Ectodermal cell (in vitro differentiated cells): ENCODE measurements around the gene CPNE8.

Experiments
- H3K27ac ChIP-seq: 2 replicates; pipeline ENCODE4 v1.7.0; 2013; ENCODE audit warnings: mild to moderate bottlenecking, low read depth, low read length; ENCODE audit not compliant: insufficient read depth, poor library complexity, severe bottlenecking
- H3K27me3 ChIP-seq: 2 replicates; pipeline ENCODE4 v1.7.0; 2013; ENCODE audit warnings: mild to moderate bottlenecking, low read length; ENCODE audit not compliant: insufficient read depth, control insufficient read depth, poor library complexity, severe bottlenecking
- H3K36me3 ChIP-seq: one replicate; pipeline ENCODE4 v1.7.0; 2013; ENCODE audit warnings: low read length; ENCODE audit not compliant: control insufficient read depth, insufficient read depth
- H3K4me1 ChIP-seq: one replicate; pipeline ENCODE4 v1.7.0; 2013; ENCODE audit warnings: low read length; ENCODE audit not compliant: control insufficient read depth, insufficient read depth
- H3K4me3 ChIP-seq: 2 replicates; pipeline ENCODE4 v1.7.0; 2013; ENCODE audit warnings: low read depth, low read length, control low read depth; ENCODE audit not compliant: insufficient read depth
- H3K9me3 ChIP-seq: 2 replicates; pipeline ENCODE4 v1.7.0; 2013; ENCODE audit warnings: mild to moderate bottlenecking, low read length, moderate library complexity; ENCODE audit not compliant: control insufficient read depth
- WGBS, 2 experiments: methylation state at CpG; one replicate each; pipeline ENCODE4 v1.1.7; 2013; ENCODE audit warnings: missing lambda C conversion rate in 2 of 2; 5-methylcytosine and 5-hydroxymethylcytosine counted together

CPNE8 gene

DNA sequence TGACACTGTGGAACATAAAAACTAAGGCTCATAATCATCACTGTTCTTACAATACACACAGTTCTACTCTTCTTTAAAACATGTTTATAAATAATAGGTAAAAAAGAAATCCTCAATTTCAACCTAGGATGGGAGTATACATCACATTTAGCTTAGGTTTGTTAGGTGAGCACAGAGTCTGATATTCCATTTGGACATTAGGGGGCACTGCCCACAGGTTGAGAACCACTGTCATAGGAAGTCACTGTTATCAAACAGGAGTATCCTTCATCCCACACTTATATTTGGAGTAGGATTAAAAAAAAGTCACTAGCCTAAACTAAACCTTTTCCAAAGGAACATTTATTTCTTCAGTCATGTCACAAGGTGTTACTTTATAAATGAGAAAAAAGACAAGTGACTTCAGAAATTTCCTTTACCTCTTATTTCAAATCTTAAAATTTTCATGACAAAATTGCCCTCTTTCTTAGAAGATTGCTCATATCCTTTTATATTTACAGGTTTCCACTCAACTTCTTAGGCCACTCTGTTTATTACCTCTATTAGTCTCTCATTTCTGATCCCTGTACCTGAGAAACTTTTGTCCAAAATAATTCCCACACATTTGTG, 240.6 kb downstream of the CPNE8 start:
- no peaks in the 10 kb centered on the region for H3K9me3 ChIP-seq
- no peaks in the 10 kb centered on the region for H3K27me3 ChIP-seq
- no peak overlapping the region for H3K4me3 ChIP-seq
- no peaks in the 10 kb centered on the region for H3K4me1 ChIP-seq
- no peaks in the 10 kb centered on the region for H3K36me3 ChIP-seq
- H3K27ac ChIP-seq, result no peak overlapping the region

DNA sequence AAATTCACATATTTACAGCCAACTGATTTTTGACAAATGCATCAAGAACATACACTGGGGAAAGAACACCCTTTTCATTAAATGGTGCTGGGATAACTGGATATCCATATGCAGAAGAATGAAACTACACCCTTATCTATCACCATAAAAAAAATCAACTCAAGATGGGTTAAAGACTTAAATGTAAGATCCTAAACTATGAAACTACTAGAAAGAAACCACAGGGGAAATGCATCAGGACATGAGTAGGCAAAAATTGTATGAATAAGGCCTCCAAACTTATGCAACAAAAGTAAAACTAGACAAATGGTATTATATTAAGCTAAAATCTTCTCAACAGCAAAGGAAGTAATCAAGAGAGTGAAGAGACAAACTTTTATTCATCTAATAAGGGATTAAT, 242.6 kb downstream of the CPNE8 start:
- no peak overlapping the region for H3K27ac ChIP-seq
- no peaks in the 10 kb centered on the region for H3K4me1 ChIP-seq
- H3K9me3 ChIP-seq, result no peaks in the 10 kb centered on the region
- no peaks in the 10 kb centered on the region for H3K27me3 ChIP-seq
- no peaks in the 10 kb centered on the region for H3K36me3 ChIP-seq
- H3K4me3 ChIP-seq, result no peak overlapping the region

DNA sequence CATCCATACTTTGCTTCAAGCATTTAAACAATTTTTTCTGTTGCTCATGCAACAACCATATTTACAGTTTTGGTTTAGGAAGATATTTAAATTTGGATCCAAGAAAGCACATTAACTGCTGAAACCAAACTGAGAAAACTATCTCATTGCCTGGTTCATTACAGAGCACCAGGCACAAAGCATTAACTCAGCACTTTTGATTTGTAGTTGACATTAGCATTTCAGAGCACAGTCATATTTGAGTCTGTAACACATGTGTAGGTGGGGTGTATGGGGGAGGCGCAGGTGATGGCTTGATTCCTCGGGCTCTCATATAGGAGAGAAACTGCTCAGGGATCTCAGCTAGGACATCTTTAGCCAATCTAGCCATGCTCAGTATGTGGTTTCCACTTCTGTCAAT, 251.7 kb downstream of the CPNE8 start:
- Histone ChIP-seq H3K27ac (no peak overlapping the region), H3K27me3 (no peaks in the 10 kb centered on the region), H3K4me1 (no peaks in the 10 kb centered on the region), H3K36me3 (no peaks in the 10 kb centered on the region), H3K4me3 (no peak overlapping the region), H3K9me3 (no peaks in the 10 kb centered on the region)
- 95 to 98% methylated on average over 2 of the region's 2 CpGs for WGBS, 2 experiments

DNA sequence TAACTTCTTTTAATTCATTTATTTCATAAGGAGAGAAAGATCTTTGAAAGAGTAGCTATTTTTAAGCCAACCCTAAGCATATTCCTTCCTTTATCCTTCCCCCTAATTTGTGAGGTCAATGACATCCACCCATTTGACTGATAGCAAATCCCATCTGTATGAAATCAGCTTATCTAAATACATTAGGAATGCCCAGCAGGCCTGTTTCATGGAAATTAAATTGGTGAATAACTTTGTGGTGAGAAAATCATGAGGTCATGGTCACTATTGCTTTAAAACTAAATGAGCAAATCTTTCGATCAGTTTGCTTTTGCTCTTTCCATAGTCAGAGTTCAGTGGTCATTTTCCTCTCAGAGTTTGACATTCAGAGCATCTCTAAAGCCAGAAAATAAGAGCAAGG, 256.6 kb downstream of the CPNE8 start:
- Histone ChIP-seq H3K4me1 (no peaks in the 10 kb centered on the region), H3K36me3 (no peaks in the 10 kb centered on the region), H3K27me3 (no peaks in the 10 kb centered on the region), H3K9me3 (no peaks in the 10 kb centered on the region), H3K4me3 (no peak overlapping the region), H3K27ac (no peak overlapping the region)
- 90 to 95% methylated on average over 1 of the region's 1 CpG for WGBS, 2 experiments

DNA sequence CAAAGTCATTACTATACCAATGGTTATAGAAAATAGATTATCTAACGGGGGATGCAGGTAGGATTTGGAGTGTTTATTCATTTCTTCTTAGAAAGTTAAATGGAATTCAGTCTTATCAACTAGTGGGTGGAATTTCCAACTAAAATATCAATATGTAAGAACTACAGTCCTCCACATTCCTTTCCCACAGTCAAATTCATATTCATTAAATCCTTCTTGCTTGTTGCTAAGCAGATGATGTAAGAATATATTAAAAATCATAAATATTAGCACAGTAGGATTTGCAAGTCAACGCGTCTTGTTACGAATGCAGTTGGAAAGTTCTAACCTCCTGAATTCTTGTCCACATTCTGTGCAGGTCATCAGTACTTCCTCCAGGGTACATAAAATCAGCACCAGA, 259.2 kb downstream of the CPNE8 start:
- Histone ChIP-seq H3K4me1 (no peaks in the 10 kb centered on the region), H3K27me3 (no peaks in the 10 kb centered on the region), H3K9me3 (no peaks in the 10 kb centered on the region), H3K36me3 (no peaks in the 10 kb centered on the region), H3K4me3 (no peak overlapping the region), H3K27ac (no peak overlapping the region)
- 61 to 66% methylated on average over 3 of the region's 4 CpGs for WGBS, 2 experiments

DNA sequence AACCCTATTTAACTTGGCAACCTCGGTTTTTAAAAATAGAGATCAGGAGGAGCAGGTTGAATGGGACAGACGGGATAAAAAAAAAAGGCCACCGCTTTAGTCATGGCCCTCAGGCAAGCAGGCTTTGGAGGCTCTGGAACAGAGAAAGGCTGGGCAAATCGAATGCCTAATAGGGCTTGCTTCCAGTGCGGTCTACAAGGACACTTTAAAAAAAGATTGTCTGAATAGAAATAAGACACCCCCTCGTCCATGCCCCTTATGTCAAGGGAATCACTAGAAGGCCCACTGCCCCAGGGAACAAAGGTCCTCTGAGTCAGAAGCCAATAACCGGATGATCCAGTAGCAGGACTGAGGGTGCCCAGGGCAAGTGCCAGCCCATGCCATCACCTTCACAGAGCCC, 265.8 kb downstream of the CPNE8 start:
- Histone ChIP-seq H3K9me3 (no peaks in the 10 kb centered on the region), H3K27ac (no peak overlapping the region), H3K4me1 (no peaks in the 10 kb centered on the region), H3K4me3 (no peak overlapping the region), H3K27me3 (no peaks in the 10 kb centered on the region), H3K36me3 (no peaks in the 10 kb centered on the region)
- 91 to 94% methylated on average over 7 of the region's 7 CpGs for WGBS, 2 experiments

DNA sequence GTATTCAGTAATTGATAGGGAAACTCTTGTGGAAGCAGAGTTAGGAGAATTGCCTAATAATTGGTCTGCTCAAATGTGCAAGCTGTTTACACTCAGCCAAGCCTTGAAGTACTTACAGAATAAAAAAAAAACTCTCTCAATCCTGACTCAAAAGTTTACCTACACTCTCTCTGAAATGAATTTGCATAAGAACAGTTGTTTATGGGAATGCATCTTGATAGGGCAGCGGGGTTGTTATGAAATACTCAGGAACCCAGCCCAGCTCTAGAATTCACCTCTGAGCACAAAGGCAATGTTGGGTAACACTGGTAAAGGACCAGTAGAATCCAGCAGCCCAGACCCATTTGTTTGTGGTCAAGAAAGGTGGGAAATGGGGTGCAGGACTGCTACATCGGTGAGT, 267.0 kb downstream of the CPNE8 start:
- H3K27ac ChIP-seq, result no peak overlapping the region
- H3K27me3 ChIP-seq, result no peaks in the 10 kb centered on the region
- no peaks in the 10 kb centered on the region for H3K36me3 ChIP-seq
- no peaks in the 10 kb centered on the region for H3K9me3 ChIP-seq
- 88% methylated on average over 2 of the region's 2 CpGs for WGBS, 2 experiments
- no peaks in the 10 kb centered on the region for H3K4me1 ChIP-seq
- no peak overlapping the region for H3K4me3 ChIP-seq

DNA sequence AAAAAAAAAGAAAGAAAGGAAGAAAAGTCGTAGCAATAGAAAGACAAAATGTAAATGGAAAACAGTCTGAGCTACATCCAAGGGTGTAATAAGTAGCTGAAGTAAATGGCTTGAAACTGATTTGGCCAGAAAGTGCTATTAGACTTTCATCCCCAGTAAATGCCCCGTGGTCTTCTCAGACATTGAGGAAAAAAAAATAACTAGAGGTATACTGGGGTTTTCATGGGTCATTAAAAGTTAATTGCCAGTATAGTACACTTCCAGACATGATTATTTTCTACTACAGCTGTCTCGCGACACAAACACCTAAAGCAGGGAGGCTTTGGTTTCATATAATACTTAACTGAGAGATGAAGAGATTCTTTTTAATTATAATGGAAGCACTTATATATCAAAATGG, 271.9 kb downstream of the CPNE8 start:
- Histone ChIP-seq H3K27me3 (no peaks in the 10 kb centered on the region), H3K36me3 (no peaks in the 10 kb centered on the region), H3K9me3 (no peaks in the 10 kb centered on the region), H3K27ac (no peak overlapping the region), H3K4me1 (no peaks in the 10 kb centered on the region), H3K4me3 (no peak overlapping the region)
- WGBS, 2 experiments, result 80 to 88% methylated on average over 2 of the region's 4 CpGs

DNA sequence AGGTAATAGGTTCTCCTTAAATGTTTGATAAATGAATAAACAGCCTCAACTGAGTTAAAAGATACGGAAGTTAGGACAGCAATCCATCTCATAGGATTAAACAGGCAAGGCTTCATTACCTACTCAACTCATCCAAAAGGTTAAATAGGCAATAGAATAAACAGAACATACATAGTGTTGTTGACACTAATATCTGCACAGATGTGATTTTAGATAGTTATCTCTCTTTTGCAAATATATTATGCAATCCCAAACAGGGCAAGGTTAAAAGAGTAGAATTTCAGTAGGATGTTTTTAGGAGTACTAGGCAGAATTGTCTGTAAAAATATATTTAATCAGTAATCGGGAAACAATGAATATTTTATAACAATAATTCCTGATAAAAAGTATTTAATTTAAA, 276.3 kb downstream of the CPNE8 start:
- no peaks in the 10 kb centered on the region for H3K36me3 ChIP-seq
- 80% methylated on average over 1 of the region's 2 CpGs; no CpG with 5 or more reads in 1 of the 2 experiments for WGBS, 2 experiments
- H3K4me3 ChIP-seq, result no peak overlapping the region
- H3K27ac ChIP-seq, result no peak overlapping the region
- H3K27me3 ChIP-seq, result no peaks in the 10 kb centered on the region
- H3K9me3 ChIP-seq, result no peaks in the 10 kb centered on the region
- H3K4me1 ChIP-seq, result no peaks in the 10 kb centered on the region

DNA sequence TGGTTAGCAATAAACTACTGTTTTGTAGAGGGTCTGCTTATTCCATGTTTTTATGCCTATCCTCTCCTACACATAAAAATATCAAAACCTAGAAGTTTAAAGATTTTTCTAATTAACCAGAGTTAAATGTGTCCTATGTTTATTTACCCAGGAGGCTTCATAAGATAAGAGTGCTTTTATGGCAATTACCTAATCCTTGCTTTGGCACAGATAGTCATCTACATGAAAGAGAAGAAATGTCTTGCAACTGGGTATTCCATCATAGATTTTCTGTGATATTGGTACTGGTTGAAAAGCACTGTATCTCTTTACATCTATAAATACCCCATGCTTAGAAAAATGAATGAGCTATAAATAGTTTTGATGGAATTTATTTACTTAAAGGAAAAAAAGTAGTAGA, 277.1 kb downstream of the CPNE8 start:
- Histone ChIP-seq H3K9me3 (no peaks in the 10 kb centered on the region), H3K36me3 (no peaks in the 10 kb centered on the region), H3K4me1 (no peaks in the 10 kb centered on the region), H3K27me3 (no peaks in the 10 kb centered on the region), H3K27ac (no peak overlapping the region), H3K4me3 (no peak overlapping the region)

DNA sequence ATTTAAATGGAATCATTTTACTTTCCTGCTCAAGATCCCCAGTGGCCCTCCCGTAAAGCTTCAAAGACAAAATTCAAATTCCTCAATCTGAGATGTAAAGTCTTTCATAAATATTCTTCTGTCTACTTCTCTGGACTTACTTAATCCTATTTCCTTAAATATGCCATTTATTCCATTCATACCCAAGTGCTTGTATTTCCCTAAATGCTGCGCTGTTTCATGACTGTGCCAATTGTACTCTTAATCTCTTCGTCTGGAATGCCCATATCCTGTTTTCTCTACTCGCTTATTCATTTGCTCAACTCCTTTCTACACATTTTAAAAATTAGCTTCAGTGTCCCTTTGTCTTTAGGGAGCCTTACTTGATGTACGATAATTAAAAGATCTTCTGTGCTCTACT, 280.1 kb downstream of the CPNE8 start:
- no peaks in the 10 kb centered on the region for H3K4me1 ChIP-seq
- no peaks in the 10 kb centered on the region for H3K27me3 ChIP-seq
- H3K27ac ChIP-seq, result no peak overlapping the region
- no peaks in the 10 kb centered on the region for H3K9me3 ChIP-seq
- H3K36me3 ChIP-seq, result no peaks in the 10 kb centered on the region
- WGBS, 2 experiments, result 95 to 96% methylated on average over 5 of the region's 5 CpGs
- H3K4me3 ChIP-seq, result no peak overlapping the region
